DND-41 (cell line): Measurements from ENCODE around the gene C11orf21.

Source experiments
- EZH2 ChIP-seq: IDR thresholded peaks from 3 replicates; pipeline ENCODE4 v1.6.1; 2012; ENCODE audit warnings: borderline replicate concordance, low read depth, mild to moderate bottlenecking, moderate library complexity, low read length, inconsistent platforms; ENCODE audit not compliant: severe bottlenecking
- TF ChIP-seq, protein P1 (sequence below): IDR thresholded peaks from 2 replicates; pipeline ENCODE4 v1.5.1; 2012; ENCODE audit warnings: borderline replicate concordance, low read length, moderate library complexity, mild to moderate bottlenecking; ENCODE audit not compliant: poor library complexity, severe bottlenecking; ENCODE audit errors: extremely low read depth

DNA sequence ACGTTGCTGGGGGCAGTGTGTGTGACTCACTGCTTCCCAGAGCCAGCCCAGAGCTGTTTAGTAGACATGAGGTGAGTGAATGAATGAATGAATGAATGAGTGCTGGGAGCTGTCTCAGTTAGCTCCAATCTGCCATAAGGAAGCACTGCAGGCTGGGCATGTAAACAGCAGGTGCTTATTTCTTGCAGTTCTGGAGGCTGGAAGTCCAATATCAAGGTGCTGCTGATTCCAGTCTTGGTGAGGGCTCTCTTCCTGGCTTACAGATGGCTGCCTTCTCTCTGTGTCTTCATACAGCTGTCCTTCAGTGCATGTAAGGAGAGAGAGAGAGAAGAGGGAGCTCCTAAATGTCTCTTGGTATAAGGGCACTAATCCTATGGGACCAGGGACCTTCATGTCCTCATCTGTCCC is 4.1 kb downstream of the C11orf21 start:
- TF ChIP-seq, protein P1, sequence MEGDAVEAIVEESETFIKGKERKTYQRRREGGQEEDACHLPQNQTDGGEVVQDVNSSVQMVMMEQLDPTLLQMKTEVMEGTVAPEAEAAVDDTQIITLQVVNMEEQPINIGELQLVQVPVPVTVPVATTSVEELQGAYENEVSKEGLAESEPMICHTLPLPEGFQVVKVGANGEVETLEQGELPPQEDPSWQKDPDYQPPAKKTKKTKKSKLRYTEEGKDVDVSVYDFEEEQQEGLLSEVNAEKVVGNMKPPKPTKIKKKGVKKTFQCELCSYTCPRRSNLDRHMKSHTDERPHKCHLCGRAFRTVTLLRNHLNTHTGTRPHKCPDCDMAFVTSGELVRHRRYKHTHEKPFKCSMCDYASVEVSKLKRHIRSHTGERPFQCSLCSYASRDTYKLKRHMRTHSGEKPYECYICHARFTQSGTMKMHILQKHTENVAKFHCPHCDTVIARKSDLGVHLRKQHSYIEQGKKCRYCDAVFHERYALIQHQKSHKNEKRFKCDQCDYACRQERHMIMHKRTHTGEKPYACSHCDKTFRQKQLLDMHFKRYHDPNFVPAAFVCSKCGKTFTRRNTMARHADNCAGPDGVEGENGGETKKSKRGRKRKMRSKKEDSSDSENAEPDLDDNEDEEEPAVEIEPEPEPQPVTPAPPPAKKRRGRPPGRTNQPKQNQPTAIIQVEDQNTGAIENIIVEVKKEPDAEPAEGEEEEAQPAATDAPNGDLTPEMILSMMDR, result no peak
- TF ChIP-seq EZH2, result no peak
